RWPE1 (cell line): ENCODE results near the gene SIAH1.
"Not testable (repeated sequence)": the region's sequence is repeated elsewhere in the genome, so short reads cannot be mapped to it uniquely, and the experiment has no call there.

ENCODE experiments used
- CTCF ChIA-PET: fragments of 350-600 bp; sonication (Branson Sonifier 250); formaldehyde crosslinking; extraction: SDS; loops from one replicate; lab custom pipeline; 2021; lab: Yijun Ruan, JAX
- POLR2A ChIA-PET: fragments of 400-600 bp; formaldehyde crosslinking; extraction: SDS; loops from one replicate; lab custom pipeline; 2020; ENCODE audit warnings: antibody characterized with exemption; ENCODE audit not compliant: low non-redundant PET; lab: Yijun Ruan, JAX
- DNase-seq: peaks from one replicate; pipeline ENCODE4 v3.0.0; 2012; ENCODE audit warnings: low spot score
- H3K27ac ChIP-seq: fragments of 450-650 bp; 2 replicates; pipeline ENCODE4 v1.5.1; 2017
- TF ChIP-seq, protein P1 (sequence below): fragments of 450-650 bp; conservative IDR thresholded peaks from 2 replicates; pipeline ENCODE4 v1.5.1; 2017; ENCODE audit warnings: low read depth, mild to moderate bottlenecking

SIAH1 gene

DNA sequence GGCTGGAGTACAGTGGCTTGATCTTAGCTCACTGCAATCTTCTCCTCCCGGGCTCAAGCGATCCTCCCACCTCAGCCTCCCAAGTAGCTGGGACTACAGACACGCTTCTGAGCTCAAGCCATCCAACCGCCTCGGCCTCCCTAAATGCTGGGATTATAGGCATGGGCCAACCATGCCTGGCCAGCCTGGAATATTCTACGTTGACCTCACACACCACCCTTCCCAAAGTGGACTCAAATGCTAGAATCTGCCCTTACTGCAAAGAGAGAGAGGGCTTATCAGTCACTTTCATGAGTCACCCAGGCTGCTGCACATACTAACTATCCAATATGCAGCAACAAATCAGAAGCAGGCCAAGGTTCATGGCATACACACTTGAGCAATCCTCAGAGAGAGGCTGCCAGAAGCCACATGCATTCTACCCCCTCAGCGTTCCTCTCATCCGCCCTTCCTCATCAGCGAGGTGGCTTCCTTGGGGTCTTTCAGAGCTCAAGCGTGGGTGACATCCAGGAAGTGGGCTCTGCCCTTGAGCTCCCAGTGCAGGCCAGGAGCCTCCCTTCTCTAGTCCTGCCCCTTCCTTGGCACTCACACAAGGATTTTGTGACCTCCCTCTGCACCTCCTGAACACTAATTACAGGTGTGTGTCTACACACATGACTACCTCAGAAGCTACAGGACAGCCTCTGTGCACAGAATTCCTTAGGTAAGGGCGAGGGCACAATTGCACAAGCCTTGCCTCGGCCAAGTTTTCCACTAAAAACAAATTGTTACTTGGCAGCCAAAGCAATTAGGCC lies 24.8 kb upstream of the SIAH1 start:
- H3K27ac ChIP-seq: peak overlapping the region; percentile 81
- TF ChIP-seq, protein P1, sequence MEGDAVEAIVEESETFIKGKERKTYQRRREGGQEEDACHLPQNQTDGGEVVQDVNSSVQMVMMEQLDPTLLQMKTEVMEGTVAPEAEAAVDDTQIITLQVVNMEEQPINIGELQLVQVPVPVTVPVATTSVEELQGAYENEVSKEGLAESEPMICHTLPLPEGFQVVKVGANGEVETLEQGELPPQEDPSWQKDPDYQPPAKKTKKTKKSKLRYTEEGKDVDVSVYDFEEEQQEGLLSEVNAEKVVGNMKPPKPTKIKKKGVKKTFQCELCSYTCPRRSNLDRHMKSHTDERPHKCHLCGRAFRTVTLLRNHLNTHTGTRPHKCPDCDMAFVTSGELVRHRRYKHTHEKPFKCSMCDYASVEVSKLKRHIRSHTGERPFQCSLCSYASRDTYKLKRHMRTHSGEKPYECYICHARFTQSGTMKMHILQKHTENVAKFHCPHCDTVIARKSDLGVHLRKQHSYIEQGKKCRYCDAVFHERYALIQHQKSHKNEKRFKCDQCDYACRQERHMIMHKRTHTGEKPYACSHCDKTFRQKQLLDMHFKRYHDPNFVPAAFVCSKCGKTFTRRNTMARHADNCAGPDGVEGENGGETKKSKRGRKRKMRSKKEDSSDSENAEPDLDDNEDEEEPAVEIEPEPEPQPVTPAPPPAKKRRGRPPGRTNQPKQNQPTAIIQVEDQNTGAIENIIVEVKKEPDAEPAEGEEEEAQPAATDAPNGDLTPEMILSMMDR: no peak
- ChIA-PET CTCF (interaction anchor here (0.7 kb wide), 1 partner anchor 1770 kb away, joined by 4 read pairs; no protein-coding TSS in a partner anchor), POLR2A (no interaction called here)
- DNase-seq: peak; percentile 78

DNA sequence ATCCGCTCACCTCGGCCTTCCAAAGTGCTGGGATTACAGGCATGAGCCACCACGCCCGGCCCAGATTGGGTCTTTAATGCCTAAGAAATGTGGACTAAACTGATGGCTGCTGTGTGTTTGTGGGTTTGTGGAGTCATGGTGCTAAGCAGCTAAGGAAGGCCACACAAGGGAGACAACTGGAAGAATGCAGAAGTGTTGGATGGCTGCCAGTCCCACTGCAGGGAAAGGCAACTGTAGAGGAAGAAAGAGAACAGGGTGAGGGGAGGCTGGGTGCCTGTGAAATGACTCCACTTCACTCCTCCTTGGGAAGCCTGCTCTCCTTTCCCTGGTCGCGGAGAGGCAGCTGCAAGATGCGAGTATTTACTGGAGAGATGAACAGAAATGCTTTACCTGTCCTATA lies 23.5 kb upstream of the SIAH1 start:
- TF ChIP-seq, protein P1: no peak
- H3K27ac ChIP-seq: no peak overlapping the region
- CTCF ChIA-PET: interaction anchor here (0.6 kb wide), 1 partner anchor 152 kb away, joined by 3 read pairs; no protein-coding TSS in a partner anchor
- no peak for DNase-seq
- POLR2A ChIA-PET: no interaction called here

DNA sequence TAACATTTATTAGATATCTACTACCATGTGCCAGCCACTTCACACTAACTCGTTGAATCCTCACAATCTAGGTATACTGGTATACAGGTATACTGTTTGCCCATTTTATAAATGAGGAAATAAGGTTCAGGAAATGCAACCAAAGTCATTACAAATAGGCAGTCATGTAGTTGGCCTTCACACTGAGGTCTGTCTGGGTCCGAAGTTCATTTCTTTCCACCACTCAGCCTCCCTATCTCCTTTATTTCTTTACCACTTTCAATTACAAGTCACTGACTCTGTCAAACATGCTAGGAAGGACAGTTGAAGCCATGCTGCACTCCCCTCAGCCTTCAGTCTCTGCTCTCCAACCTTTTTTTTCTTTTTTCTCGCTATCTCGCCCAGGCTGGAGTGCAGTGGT lies 20.7 kb upstream of the SIAH1 start:
- POLR2A ChIA-PET: no interaction called here
- CTCF ChIA-PET: no interaction called here

DNA sequence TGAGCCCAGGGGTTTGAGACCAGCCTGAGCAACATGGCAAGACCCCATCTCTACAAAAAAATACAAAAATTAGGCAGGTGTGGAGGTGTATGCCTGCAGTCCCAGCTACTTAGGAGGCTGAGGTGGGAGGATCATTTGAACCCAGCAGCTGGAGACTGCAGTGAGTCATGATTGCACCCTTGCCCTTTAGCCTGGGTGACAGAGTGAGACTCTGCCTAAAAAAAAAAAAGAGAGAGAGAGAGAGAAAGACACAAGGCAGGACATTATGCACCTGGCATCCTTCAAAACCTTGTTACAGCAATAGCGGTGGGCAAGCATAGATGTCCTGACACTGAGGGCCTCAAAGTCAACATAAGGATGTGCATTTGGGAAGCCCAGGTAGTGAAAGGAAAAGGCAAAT lies 19.9 kb upstream of the SIAH1 start:
- ChIA-PET POLR2A (no interaction called here), CTCF (no interaction called here)
- TF ChIP-seq, protein P1: no peak
- no peak for DNase-seq
- no peak overlapping the region for H3K27ac ChIP-seq

More for the DNA sequence above, 20.7 kb upstream of the SIAH1 start:
- TF ChIP-seq, protein P1: no peak
- no peak overlapping the region for H3K27ac ChIP-seq
- DNase-seq: no peak

DNA sequence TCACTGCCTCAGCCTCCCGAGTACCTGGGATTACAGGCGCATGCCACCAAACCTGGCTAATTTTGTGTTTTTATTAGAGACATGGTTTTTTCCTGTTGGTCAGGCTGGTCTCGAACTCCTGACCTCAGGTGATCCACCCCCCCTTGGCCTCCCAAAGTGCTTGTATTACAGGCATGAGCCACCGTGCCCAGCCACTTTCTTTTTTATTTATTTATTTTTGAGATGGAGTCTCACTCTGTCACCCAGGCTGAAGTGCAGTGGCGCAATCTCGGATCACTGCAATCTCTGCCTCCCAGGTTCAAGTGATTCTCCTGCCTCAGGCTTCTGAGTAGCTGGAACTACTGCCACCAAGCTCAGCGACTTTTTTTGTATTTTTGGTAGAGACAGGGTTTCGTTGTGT lies 17.3 kb upstream of the SIAH1 start:
- POLR2A ChIA-PET, DNase-seq, CTCF ChIA-PET, H3K27ac ChIP-seq: not testable (repeated sequence)

DNA sequence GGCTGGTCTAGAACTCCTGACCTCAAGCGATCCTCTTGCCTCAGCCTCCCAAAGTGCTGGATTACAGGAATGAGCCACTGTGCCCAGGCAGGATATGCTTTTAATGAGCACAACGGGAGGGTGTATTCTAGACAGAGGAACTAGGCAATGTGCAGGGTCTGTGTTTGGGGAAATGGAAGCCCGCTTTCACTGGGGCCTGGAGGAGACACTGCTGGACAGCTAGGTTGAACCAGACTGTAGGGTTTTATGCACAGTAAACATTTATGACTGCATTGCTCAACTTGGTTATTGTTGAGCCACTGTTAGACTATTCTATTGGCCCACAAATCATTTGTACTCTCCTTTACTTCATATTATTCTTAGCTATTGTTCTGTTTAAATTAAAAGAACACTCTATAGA lies 10.2 kb upstream of the SIAH1 start:
- DNase-seq: no peak
- ChIA-PET CTCF (no interaction called here), POLR2A (no interaction called here)
- TF ChIP-seq, protein P1: no peak
- no peak overlapping the region for H3K27ac ChIP-seq

DNA sequence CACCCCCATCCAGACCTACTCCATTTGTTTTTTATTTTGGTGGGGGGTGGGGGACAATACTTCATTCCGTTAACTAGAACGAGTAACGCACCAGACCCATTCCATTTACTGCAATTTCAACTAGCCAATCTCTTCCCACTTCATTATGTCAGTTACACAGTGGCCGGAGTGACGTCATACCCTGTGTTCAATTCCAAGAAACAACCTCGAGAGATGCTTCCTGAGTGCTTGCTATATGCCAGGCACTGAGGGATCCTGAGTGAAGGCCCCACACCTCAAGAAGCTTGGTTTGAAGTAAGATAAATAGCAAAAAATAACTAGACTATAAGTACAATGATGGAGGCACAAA lies 9.1 kb upstream of the SIAH1 start:
- ChIA-PET POLR2A (no interaction called here), CTCF (interaction anchor here (1.1 kb wide), 1 partner anchor 147 kb away, joined by 4 read pairs; no protein-coding TSS in a partner anchor)
- TF ChIP-seq, protein P1: no peak
- DNase-seq: no peak
- no peak overlapping the region for H3K27ac ChIP-seq
